SK-N-SH treated with all-trans-retinoic acid at 6 μM for 48 hours (cell line): ENCODE data around the gene RTL9.

Experiments
- ATAC-seq: fragments of 200-7000 bp; cut with Tn5 transposase; 3 replicates; pipeline ENCODE4 v1.9.1; 2020; ENCODE audit warnings: mild to moderate bottlenecking, moderate library complexity
- BACH2 ChIP-seq: fragments of 250-450 bp; sonication (Bioruptor Pico); IDR thresholded peaks from 2 replicates; pipeline ENCODE4 v1.9.0; 2021; ENCODE audit warnings: mild to moderate bottlenecking, borderline replicate concordance
- CREB5 ChIP-seq: fragments of 250-450 bp; sonication (Bioruptor Pico); IDR thresholded peaks from 2 replicates; pipeline ENCODE4 v1.5.1; 2020; ENCODE audit warnings: low read depth, mild to moderate bottlenecking, moderate library complexity
- CSDC2 ChIP-seq: fragments of 250-450 bp; sonication (Bioruptor Pico); IDR thresholded peaks from 2 replicates; pipeline ENCODE4 v1.5.0; 2020; ENCODE audit warnings: mild to moderate bottlenecking, moderate library complexity
- CSRNP3 ChIP-seq: fragments of 250-450 bp; sonication (Bioruptor Pico); IDR thresholded peaks from 2 replicates; pipeline ENCODE4 v1.5.1; 2021; ENCODE audit warnings: mild to moderate bottlenecking, moderate library complexity
- ESRRG ChIP-seq: fragments of 250-450 bp; sonication (Bioruptor Pico); IDR thresholded peaks from 2 replicates; pipeline ENCODE4 v1.6.1; 2021; ENCODE audit warnings: mild to moderate bottlenecking
- GLIS3 ChIP-seq: fragments of 250-450 bp; sonication (Bioruptor Pico); IDR thresholded peaks from 2 replicates; pipeline ENCODE4 v1.5.0; 2020; ENCODE audit warnings: mild to moderate bottlenecking, moderate library complexity
- ISL1 ChIP-seq: fragments of 250-450 bp; sonication (Bioruptor Pico); IDR thresholded peaks from 2 replicates; pipeline ENCODE4 v2.1.2; 2022; ENCODE audit warnings: mild to moderate bottlenecking, moderate library complexity
- OSR1 ChIP-seq: fragments of 250-450 bp; sonication (Bioruptor Pico); IDR thresholded peaks from 2 replicates; pipeline ENCODE4 v1.8.0; 2022; ENCODE audit warnings: moderate library complexity, mild to moderate bottlenecking, inconsistent platforms
- PATZ1 ChIP-seq: fragments of 250-450 bp; sonication (Bioruptor Pico); IDR thresholded peaks from 2 replicates; pipeline ENCODE4 v1.8.0; 2020; ENCODE audit warnings: mild to moderate bottlenecking, moderate library complexity, borderline replicate concordance
- POU6F1 ChIP-seq: fragments of 250-450 bp; sonication (Bioruptor Pico); IDR thresholded peaks from 2 replicates; pipeline ENCODE4 v1.8.0; 2021; ENCODE audit warnings: low read depth, mild to moderate bottlenecking, moderate library complexity, borderline replicate concordance
- RARB ChIP-seq: fragments of 250-450 bp; sonication (Bioruptor Pico); IDR thresholded peaks from 2 replicates; pipeline ENCODE4 v1.8.0; 2021; ENCODE audit warnings: mild to moderate bottlenecking, moderate library complexity
- SNAI2 ChIP-seq: fragments of 250-450 bp; sonication (Bioruptor Pico); IDR thresholded peaks from 2 replicates; pipeline ENCODE4 v1.5.0; 2020; ENCODE audit warnings: mild to moderate bottlenecking, moderate library complexity
- TCF4 ChIP-seq: fragments of 250-450 bp; sonication (Bioruptor Pico); IDR thresholded peaks from 2 replicates; pipeline ENCODE4 v1.8.0; 2021; ENCODE audit warnings: mild to moderate bottlenecking, moderate library complexity, borderline replicate concordance
- TOX ChIP-seq: fragments of 250-450 bp; sonication (Bioruptor Pico); IDR thresholded peaks from 2 replicates; pipeline ENCODE4 v1.8.0; 2021; ENCODE audit warnings: mild to moderate bottlenecking, moderate library complexity, borderline replicate concordance
- TSHZ2 ChIP-seq: fragments of 250-450 bp; sonication (Bioruptor Pico); IDR thresholded peaks from 2 replicates; pipeline ENCODE4 v1.5.0; 2020; ENCODE audit warnings: mild to moderate bottlenecking, moderate library complexity
- ZC3H10 ChIP-seq: fragments of 250-450 bp; sonication (Bioruptor Pico); IDR thresholded peaks from 2 replicates; pipeline ENCODE4 v1.5.1; 2021; ENCODE audit warnings: mild to moderate bottlenecking, moderate library complexity
- ZFP3 ChIP-seq: fragments of 250-450 bp; sonication (Bioruptor Pico); IDR thresholded peaks from 2 replicates; pipeline ENCODE4 v1.5.0; 2020; ENCODE audit warnings: mild to moderate bottlenecking, moderate library complexity
- ZFP30 ChIP-seq: fragments of 450-650 bp; formaldehyde crosslinking; IDR thresholded peaks from 2 replicates; pipeline ENCODE4 v1.5.0; 2022; ENCODE audit warnings: mild to moderate bottlenecking, moderate library complexity
- ZNF565 ChIP-seq: fragments of 450-650 bp; formaldehyde crosslinking; conservative IDR thresholded peaks from 2 replicates; pipeline ENCODE4 v1.5.0; 2020; ENCODE audit warnings: low read depth, mild to moderate bottlenecking, moderate library complexity
- ZNF70 ChIP-seq: fragments of 450-650 bp; formaldehyde crosslinking; IDR thresholded peaks from 2 replicates; pipeline ENCODE4 v1.5.0; 2020; ENCODE audit warnings: mild to moderate bottlenecking, moderate library complexity
- ZNF8 ChIP-seq: fragments of 450-650 bp; formaldehyde crosslinking; IDR thresholded peaks from 2 replicates; pipeline ENCODE4 v1.5.0; 2020; ENCODE audit warnings: mild to moderate bottlenecking, moderate library complexity

RTL9 gene

GRCh38 chrX:110311437-110312230 lies 47.0 kb upstream of the RTL9 start:
- TF ChIP-seq ZNF565 (CRISPR knock-in tag) (no peak), ZFP3 (CRISPR knock-in tag) (no peak)
- ATAC-seq = no peak

GRCh38 chrX:110315551-110315950 lies 43.1 kb upstream of the RTL9 start:
- TF ChIP-seq OSR1 = no peak
- no peak for TF ChIP-seq BACH2 (CRISPR knock-in tag)
- TF ChIP-seq GLIS3 (CRISPR knock-in tag) = no peak
- TF ChIP-seq ZFP30 = no peak
- TF ChIP-seq ZFP3 (CRISPR knock-in tag) = no peak
- TF ChIP-seq SNAI2 (CRISPR knock-in tag) = no peak
- no peak for TF ChIP-seq PATZ1 (CRISPR knock-in tag)
- no peak for TF ChIP-seq TSHZ2 (CRISPR knock-in tag)
- TF ChIP-seq ZNF565 (CRISPR knock-in tag) = no peak
- TF ChIP-seq CREB5 (CRISPR knock-in tag) = no peak
- no peak for TF ChIP-seq CSDC2 (CRISPR knock-in tag)
- TF ChIP-seq ESRRG (CRISPR knock-in tag) = no peak
- TF ChIP-seq ZNF70 (CRISPR knock-in tag) = no peak
- no peak for TF ChIP-seq ZC3H10 (CRISPR knock-in tag)
- no peak for TF ChIP-seq TOX
- no peak for TF ChIP-seq POU6F1
- TF ChIP-seq ZNF8 (CRISPR knock-in tag) = no peak
- no peak for TF ChIP-seq RARB (CRISPR knock-in tag)
- TF ChIP-seq TCF4 (CRISPR knock-in tag) = no peak
- no peak for ATAC-seq

GRCh38 chrX:110316351-110317060 lies 42.1 kb upstream of the RTL9 start:
- ATAC-seq = peak; percentile 11

More at GRCh38 chrX:110316351-110317060, 42.1 kb upstream of the RTL9 start:
- TF ChIP-seq ZNF70 (CRISPR knock-in tag) = no peak
- TF ChIP-seq CREB5 (CRISPR knock-in tag) = no peak
- TF ChIP-seq CSRNP3 = no peak
- TF ChIP-seq ISL1 (CRISPR knock-in tag) = no peak
- TF ChIP-seq CSDC2 (CRISPR knock-in tag) = no peak
